Adrenal gland (tissue), 5 donors: Measurements from ENCODE around the gene HOXA6.

Experiments used
- CTCF ChIP-seq, 6 experiments: fragments of 450-650 bp in 4 of 6; fragments of 200-600 bp in 2 of 6; sonication (generic) in 1 of 6; IDR thresholded peaks; 1 replicate in 5 of 6; 2 replicates in 1 of 6; pipeline versions ENCODE4 v1.5.1 to v1.8.0; 2016 to 2021; ENCODE audit warnings: antibody characterized with exemption in 6 of 6, mild to moderate bottlenecking in 2 of 6, moderate library complexity in 1 of 6
- POLR2A ChIP-seq, 2 donors: fragments of 450-650 bp; IDR thresholded peaks; one replicate each; pipeline ENCODE4 v1.6.1; 2017; ENCODE audit warnings: antibody characterized with exemption in 2 of 2, mild to moderate bottlenecking in 2 of 2, moderate library complexity in 1 of 2
- donor health status: DM: no; HTN: no; CAD: no.

DNA sequence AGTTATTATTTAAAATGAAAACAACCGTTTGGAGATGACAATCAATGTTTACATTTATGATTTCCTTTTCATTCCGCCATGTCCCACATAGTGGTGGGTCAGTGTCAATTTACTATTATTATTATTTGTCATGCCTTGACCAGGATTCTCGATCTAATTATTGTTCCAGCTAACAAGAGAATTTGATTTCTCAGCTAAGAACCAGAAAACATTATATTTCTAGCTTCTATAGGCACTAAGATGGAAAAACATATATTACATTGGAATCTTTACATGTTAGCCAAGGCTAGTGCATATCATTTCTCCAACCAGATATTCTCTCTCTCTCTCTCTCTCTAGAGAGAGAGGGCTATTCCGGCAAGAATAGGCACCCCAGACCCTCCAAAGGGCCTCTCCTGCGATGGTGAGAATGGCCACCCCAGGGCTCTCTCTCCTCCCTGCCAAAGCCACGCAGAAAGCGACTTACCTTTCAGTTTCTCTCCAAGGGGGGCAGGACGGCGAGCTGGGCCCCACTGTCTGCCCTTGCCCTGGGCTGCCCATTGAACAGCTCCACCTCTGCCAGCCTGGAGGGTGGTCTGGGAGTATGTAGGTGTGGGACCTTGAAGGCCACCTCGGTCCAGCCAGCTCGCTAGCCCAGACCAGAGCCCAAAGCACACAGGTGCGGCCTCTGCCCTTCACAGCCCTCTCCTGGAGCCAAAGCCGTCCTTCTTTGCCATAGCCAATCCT lies 2.4 kb upstream of the HOXA6 start:
- peak in 1 of 6 experiments; percentile 13 for TF ChIP-seq CTCF (IDR thresholded peaks at IDR 0.05)
- TF ChIP-seq POLR2A (IDR thresholded peaks at IDR 0.05): no peak
